Activated T-helper 1 cell treated with anti-CD3 and anti-CD28 coated beads, Interleukin-12 subunit alpha, Interleukin-12 subunit beta, Interleukin-2, Interleukin-4 antibody, amounts not matched to agents 30 ng/mL and 10 ng/mL and 1 ng/mL, durations not matched to agents 14 hours and 24 hours and 36 hours (primary cell): ENCODE results near the gene OSBPL8. TPM values are rescaled to one million over a fixed set of nuclear protein-coding genes. Genes with fewer than 3 reads are reported as not detected.
"Not testable (repeated sequence)": the region's sequence is repeated elsewhere in the genome, so short reads cannot be mapped to it uniquely, and the experiment has no call there.

Experiments
- DNase-seq: peaks from one replicate; pipeline ENCODE4 v3.0.0; 2021; ENCODE audit warnings: low spot score
- H3K27ac Mint-ChIP-seq: one replicate; pipeline ENCODE4 v1.8.0; 2021; ENCODE audit warnings: mild to moderate bottlenecking, mixed read lengths
- H3K27me3 Mint-ChIP-seq: one replicate; pipeline ENCODE4 v1.8.0; 2022; ENCODE audit warnings: mild to moderate bottlenecking, moderate library complexity, mixed read lengths; ENCODE audit not compliant: insufficient read depth
- H3K36me3 Mint-ChIP-seq: one replicate; pipeline ENCODE4 v1.8.0; 2021; ENCODE audit warnings: low read depth, mixed read lengths
- H3K4me1 Mint-ChIP-seq: one replicate; pipeline ENCODE4 v1.8.0; 2021; ENCODE audit warnings: low read depth, mixed read lengths
- H3K4me3 Mint-ChIP-seq: one replicate; pipeline ENCODE4 v1.8.0; 2021; ENCODE audit warnings: mild to moderate bottlenecking, moderate library complexity, mixed read lengths
- H3K9me3 Mint-ChIP-seq: one replicate; pipeline ENCODE4 v1.8.0; 2021; ENCODE audit warnings: mixed read lengths
- intact Hi-C: fragments of 100-400 bp; cut with micrococcal nuclease; formaldehyde crosslinking; loops from one replicate; pipeline ENCODE4 v1.15.1; 2024
- total RNA-seq: library from RNA; stranded (reverse); gene quantifications from 2 replicates; pipeline ENCODE4 v1.2.3, GENCODE V29; 2022

OSBPL8 gene
- total RNA-seq, 1 donor from 2014 or later, result 86.9 TPM

DNA sequence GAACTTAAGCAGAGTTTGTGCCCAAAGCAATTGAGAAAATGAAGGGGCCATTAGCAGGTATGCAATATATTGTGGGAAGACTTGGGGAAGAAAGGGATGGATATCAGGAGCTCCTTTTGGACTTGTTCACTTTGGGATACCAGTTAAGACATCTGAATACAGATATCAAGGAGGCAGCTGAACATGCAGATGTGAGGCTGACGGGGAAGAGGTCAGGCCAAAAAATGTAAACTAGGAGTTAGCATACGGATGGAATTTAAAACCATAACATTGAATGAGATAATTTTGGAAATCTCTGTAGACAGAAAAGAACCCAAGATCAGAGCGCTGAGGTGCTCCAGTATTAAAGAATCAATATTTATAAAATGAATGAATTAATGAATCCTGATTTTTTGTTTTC is 53.4 kb downstream of the OSBPL8 start:
- H3K4me1 Mint-ChIP-seq, result no peaks in the 10 kb centered on the region
- DNase-seq, result no peak
- peaks cover 24% of the 10 kb centered on the region for H3K36me3 Mint-ChIP-seq
- H3K9me3 Mint-ChIP-seq, result no peaks in the 10 kb centered on the region
- no peak overlapping the region for H3K4me3 Mint-ChIP-seq
- no peak overlapping the region for H3K27ac Mint-ChIP-seq
- H3K27me3 Mint-ChIP-seq, result no peaks in the 10 kb centered on the region
- intact Hi-C loops, result no loop called here

GRCh38 chr12:76505050-76505449 is 54.5 kb downstream of the OSBPL8 start:
- intact Hi-C loops, result no loop called here
- peaks cover 24% of the 10 kb centered on the region for H3K36me3 Mint-ChIP-seq
- no peak for DNase-seq
- H3K27ac Mint-ChIP-seq, result no peak overlapping the region
- H3K27me3 Mint-ChIP-seq, result no peaks in the 10 kb centered on the region
- H3K4me3 Mint-ChIP-seq, result no peak overlapping the region
- H3K4me1 Mint-ChIP-seq, result no peaks in the 10 kb centered on the region
- no peaks in the 10 kb centered on the region for H3K9me3 Mint-ChIP-seq

- H3K9me3 Mint-ChIP-seq, result no peaks in the 10 kb centered on the region
- DNase-seq, result no peak
- H3K27me3 Mint-ChIP-seq, result no peaks in the 10 kb centered on the region
- intact Hi-C loops, result no loop called here
- no peak overlapping the region for H3K27ac Mint-ChIP-seq
- H3K36me3 Mint-ChIP-seq, result peaks cover 24% of the 10 kb centered on the region
- no peaks in the 10 kb centered on the region for H3K4me1 Mint-ChIP-seq
- no peak overlapping the region for H3K4me3 Mint-ChIP-seq
Measured at GRCh38 chr12:76504606-76505005, 55.0 kb downstream of the OSBPL8 start.

- Mint-ChIP-seq H3K9me3 (no peaks in the 10 kb centered on the region), H3K4me1 (no peaks in the 10 kb centered on the region), H3K27me3 (no peaks in the 10 kb centered on the region), H3K4me3 (no peak overlapping the region), H3K27ac (no peak overlapping the region), H3K36me3 (peaks cover 24% of the 10 kb centered on the region)
- intact Hi-C loops, result no loop called here
- no peak for DNase-seq
Measured at GRCh38 chr12:76503957-76504356, 55.6 kb downstream of the OSBPL8 start.

DNA sequence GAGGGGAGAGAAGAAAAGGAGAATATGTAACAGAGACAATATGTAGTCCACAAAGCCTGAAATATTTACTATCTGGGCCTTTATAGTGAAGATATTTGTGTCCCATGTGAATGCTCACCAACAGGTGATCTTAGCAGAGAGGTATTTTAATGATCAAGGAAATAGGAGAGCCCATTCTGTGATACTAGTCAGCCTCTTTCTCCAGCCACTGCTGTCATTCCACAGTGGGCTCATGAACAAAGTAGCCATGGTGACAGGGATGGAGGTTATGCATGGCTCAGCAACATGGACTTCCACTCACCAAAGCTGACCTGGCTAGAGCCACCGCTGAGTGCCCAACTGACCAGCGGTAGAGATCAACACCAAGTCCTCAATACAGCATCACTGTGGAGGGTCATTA is 58.2 kb downstream of the OSBPL8 start:
- Mint-ChIP-seq H3K4me1 (no peaks in the 10 kb centered on the region), H3K9me3 (no peaks in the 10 kb centered on the region), H3K27me3 (no peaks in the 10 kb centered on the region), H3K36me3 (peaks cover 24% of the 10 kb centered on the region), H3K27ac (no peak overlapping the region), H3K4me3 (no peak overlapping the region)
- intact Hi-C loops, result no loop called here
- no peak for DNase-seq

GRCh38 chr12:76499136-76499535 is 60.4 kb downstream of the OSBPL8 start:
- H3K4me3 Mint-ChIP-seq, DNase-seq, H3K27me3 Mint-ChIP-seq, H3K27ac Mint-ChIP-seq, H3K4me1 Mint-ChIP-seq, intact Hi-C loops: not testable (repeated sequence)
- H3K36me3 Mint-ChIP-seq, result peaks cover 18% of the 10 kb centered on the region
- peaks cover 13% of the 10 kb centered on the region for H3K9me3 Mint-ChIP-seq

GRCh38 chr12:76495556-76495955 is 64.0 kb downstream of the OSBPL8 start:
- Mint-ChIP-seq H3K4me3 (no peak overlapping the region), H3K27ac (no peak overlapping the region), H3K9me3 (peaks cover 24% of the 10 kb centered on the region), H3K27me3 (no peaks in the 10 kb centered on the region), H3K36me3 (peaks cover 15% of the 10 kb centered on the region), H3K4me1 (no peaks in the 10 kb centered on the region)
- intact Hi-C loops, result no loop called here
- DNase-seq, result no peak

GRCh38 chr12:76491292-76491691 is 68.3 kb downstream of the OSBPL8 start:
- H3K36me3 Mint-ChIP-seq, result peaks cover 23% of the 10 kb centered on the region
- H3K4me3 Mint-ChIP-seq, result no peak overlapping the region
- H3K9me3 Mint-ChIP-seq, result peaks cover 24% of the 10 kb centered on the region
- no peaks in the 10 kb centered on the region for H3K4me1 Mint-ChIP-seq
- intact Hi-C loops, result no loop called here
- H3K27me3 Mint-ChIP-seq, result no peaks in the 10 kb centered on the region
- H3K27ac Mint-ChIP-seq, result no peak overlapping the region
- no peak for DNase-seq

- H3K36me3 Mint-ChIP-seq, result peaks cover 23% of the 10 kb centered on the region
- H3K9me3 Mint-ChIP-seq, result peaks cover 20% of the 10 kb centered on the region
- no peak overlapping the region for H3K27ac Mint-ChIP-seq
- no peak for DNase-seq
- H3K4me1 Mint-ChIP-seq, result no peaks in the 10 kb centered on the region
- intact Hi-C loops, result no loop called here
- no peak overlapping the region for H3K4me3 Mint-ChIP-seq
- H3K27me3 Mint-ChIP-seq, result no peaks in the 10 kb centered on the region
Measured at GRCh38 chr12:76490763-76491162, 68.8 kb downstream of the OSBPL8 start.

DNA sequence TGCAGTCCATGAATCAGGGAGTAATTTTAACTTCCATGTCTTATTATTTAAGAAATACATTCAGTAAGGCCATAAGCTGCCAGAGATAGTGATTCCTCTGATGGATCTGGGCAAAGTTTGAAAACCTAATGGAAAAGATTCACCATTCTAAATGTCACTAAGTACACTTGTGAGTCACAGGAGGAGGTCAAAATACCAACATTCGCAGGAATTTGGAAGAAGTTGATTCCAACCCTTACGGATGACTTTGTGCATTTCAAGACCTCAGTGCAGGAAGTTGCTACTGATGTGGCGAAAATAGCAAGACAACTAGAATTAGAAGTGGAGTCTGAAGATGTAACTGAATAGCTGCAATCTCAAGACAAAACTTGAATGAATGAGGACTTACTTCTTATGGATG is 69.8 kb downstream of the OSBPL8 start:
- H3K36me3 Mint-ChIP-seq, result peaks cover 23% of the 10 kb centered on the region
- peaks cover 17% of the 10 kb centered on the region for H3K9me3 Mint-ChIP-seq
- H3K4me3 Mint-ChIP-seq, result no peak overlapping the region
- no peak for DNase-seq
- no peaks in the 10 kb centered on the region for H3K4me1 Mint-ChIP-seq
- no peak overlapping the region for H3K27ac Mint-ChIP-seq
- no peaks in the 10 kb centered on the region for H3K27me3 Mint-ChIP-seq
- intact Hi-C loops, result no loop called here

GRCh38 chr12:76486011-76486410 is 73.6 kb downstream of the OSBPL8 start:
- Mint-ChIP-seq H3K27me3 (no peaks in the 10 kb centered on the region), H3K4me3 (no peak overlapping the region), H3K36me3 (peaks cover 15% of the 10 kb centered on the region), H3K4me1 (no peaks in the 10 kb centered on the region), H3K27ac (no peak overlapping the region), H3K9me3 (no peaks in the 10 kb centered on the region)
- DNase-seq, result no peak
- intact Hi-C loops, result no loop called here

DNA sequence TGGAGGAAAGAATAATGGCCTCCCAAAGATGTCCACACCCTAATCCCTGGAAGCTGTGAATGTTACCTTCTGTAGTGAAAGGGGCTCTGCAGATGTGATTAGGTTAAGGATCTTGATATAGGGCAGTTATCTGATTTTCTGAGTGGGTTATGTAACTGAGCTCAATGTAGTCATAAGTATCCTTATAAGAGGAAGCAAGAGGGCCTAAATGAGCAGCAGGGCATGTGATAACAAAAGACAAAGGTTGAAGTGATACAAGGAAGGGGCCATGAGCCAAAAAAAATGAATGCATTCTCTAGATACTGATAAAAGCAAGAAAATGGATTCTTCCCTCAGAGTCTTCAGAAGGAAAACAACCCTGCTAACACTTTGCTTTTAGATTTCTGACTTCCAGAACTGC is 78.8 kb downstream of the OSBPL8 start:
- no peaks in the 10 kb centered on the region for H3K9me3 Mint-ChIP-seq
- intact Hi-C loops, result no loop called here
- DNase-seq, result no peak
- H3K4me3 Mint-ChIP-seq, result no peak overlapping the region
- no peaks in the 10 kb centered on the region for H3K27me3 Mint-ChIP-seq
- no peak overlapping the region for H3K27ac Mint-ChIP-seq
- no peaks in the 10 kb centered on the region for H3K4me1 Mint-ChIP-seq
- peaks cover 10% of the 10 kb centered on the region for H3K36me3 Mint-ChIP-seq

- Mint-ChIP-seq H3K36me3 (peaks cover 4% of the 10 kb centered on the region), H3K4me1 (no peaks in the 10 kb centered on the region), H3K9me3 (no peaks in the 10 kb centered on the region), H3K27ac (no peak overlapping the region), H3K27me3 (no peaks in the 10 kb centered on the region), H3K4me3 (no peak overlapping the region)
- no peak for DNase-seq
- intact Hi-C loops, result no loop called here
Measured at GRCh38 chr12:76478045-76478444, 81.5 kb downstream of the OSBPL8 start.

GRCh38 chr12:76472862-76473261 is 86.7 kb downstream of the OSBPL8 start:
- H3K4me3 Mint-ChIP-seq, H3K27me3 Mint-ChIP-seq, H3K9me3 Mint-ChIP-seq, H3K4me1 Mint-ChIP-seq, H3K27ac Mint-ChIP-seq, DNase-seq, intact Hi-C loops, H3K36me3 Mint-ChIP-seq: not testable (repeated sequence)
